T-helper 1 cell treated with Interleukin-12 subunit alpha and Interleukin-12 subunit beta and Interleukin-4 antibody, amounts not matched to agents 30 μg/mL and 1 μg/mL, for 36 hours (primary cell): ENCODE results near the gene ABL1.

ENCODE experiments used
- H3K27ac Mint-ChIP-seq: one replicate; pipeline ENCODE4 v1.8.0; 2021; ENCODE audit warnings: mild to moderate bottlenecking, mixed read lengths
- H3K27me3 Mint-ChIP-seq: one replicate; pipeline ENCODE4 v1.8.0; 2021; ENCODE audit warnings: low read depth, mixed read lengths
- H3K36me3 Mint-ChIP-seq: one replicate; pipeline ENCODE4 v1.8.0; 2021; ENCODE audit warnings: low read depth, mixed read lengths
- H3K4me1 Mint-ChIP-seq: one replicate; pipeline ENCODE4 v1.8.0; 2021; ENCODE audit warnings: low read depth, mixed read lengths
- H3K4me3 Mint-ChIP-seq: one replicate; pipeline ENCODE4 v1.8.0; 2021; ENCODE audit warnings: mild to moderate bottlenecking, moderate library complexity, mixed read lengths
- H3K9me3 Mint-ChIP-seq: one replicate; pipeline ENCODE4 v1.8.0; 2021; ENCODE audit warnings: mixed read lengths

ABL1 gene

DNA sequence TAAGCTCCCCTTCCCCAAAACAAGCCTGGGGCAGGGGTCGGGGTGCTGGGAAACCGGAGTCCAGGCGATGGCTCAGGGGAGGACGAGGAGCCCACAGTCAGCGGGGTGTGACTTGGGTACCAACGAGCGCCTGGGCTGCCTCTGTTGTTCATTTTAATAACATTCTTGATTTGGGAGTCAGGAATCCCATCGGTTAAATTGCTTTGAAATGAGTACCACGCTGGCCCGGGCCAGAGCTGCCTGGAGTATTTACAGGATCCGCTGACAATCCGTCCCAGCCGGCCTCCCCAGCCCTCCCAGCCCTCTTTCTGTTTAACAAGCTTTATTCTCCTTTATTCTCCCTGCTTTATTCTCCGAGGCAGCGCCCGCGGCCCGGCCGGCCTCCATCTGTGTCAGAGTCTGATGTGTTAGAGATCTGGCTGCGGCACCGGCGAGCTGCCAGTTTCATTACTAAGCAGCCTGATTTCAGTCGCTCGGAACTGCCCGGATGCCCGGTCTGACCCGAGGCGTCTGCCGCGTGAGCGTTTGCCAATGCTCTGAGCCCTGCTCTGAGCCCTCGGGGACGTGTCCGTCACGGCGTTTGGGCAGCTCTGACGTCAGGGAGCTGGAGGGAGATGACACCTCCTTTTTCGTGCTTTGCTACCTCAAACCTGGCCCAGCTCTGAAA is 78.0 kb downstream of the ABL1 start:
- Mint-ChIP-seq H3K9me3 (no peaks in the 10 kb centered on the region), H3K4me1 (no peaks in the 10 kb centered on the region), H3K27me3 (no peaks in the 10 kb centered on the region), H3K36me3 (no peaks in the 10 kb centered on the region), H3K27ac (no peak overlapping the region), H3K4me3 (no peak overlapping the region)

- Mint-ChIP-seq H3K27ac (no peak overlapping the region), H3K9me3 (no peaks in the 10 kb centered on the region), H3K36me3 (no peaks in the 10 kb centered on the region), H3K4me3 (no peak overlapping the region), H3K27me3 (no peaks in the 10 kb centered on the region), H3K4me1 (no peaks in the 10 kb centered on the region)
These were observed 78.8 kb downstream of the ABL1 start for GRCh38 chr9:130913599-130914416.

- H3K27ac Mint-ChIP-seq = no peak overlapping the region
- H3K27me3 Mint-ChIP-seq = no peaks in the 10 kb centered on the region
- no peaks in the 10 kb centered on the region for H3K9me3 Mint-ChIP-seq
- no peaks in the 10 kb centered on the region for H3K4me1 Mint-ChIP-seq
- H3K36me3 Mint-ChIP-seq = no peaks in the 10 kb centered on the region
- H3K4me3 Mint-ChIP-seq = no peak overlapping the region
These were observed 79.5 kb downstream of the ABL1 start for GRCh38 chr9:130914417-130915095.

DNA sequence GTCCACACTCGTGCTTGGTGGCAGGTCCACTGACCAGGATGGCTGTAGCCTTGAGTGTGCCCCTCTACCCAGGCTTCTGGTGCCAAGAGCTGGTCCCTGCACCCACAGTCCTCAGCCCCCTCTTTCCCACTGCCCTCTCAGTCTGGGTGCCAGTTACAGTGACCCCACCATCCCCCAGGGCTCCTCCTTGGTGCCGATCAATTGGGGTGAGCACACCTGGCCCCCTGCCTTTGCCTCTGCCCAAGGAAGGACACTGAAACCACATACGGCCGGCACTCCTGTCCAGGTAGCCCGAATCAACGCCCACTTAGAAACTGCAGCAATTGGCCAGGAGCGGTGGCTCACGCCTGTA is 80.0 kb downstream of the ABL1 start:
- Mint-ChIP-seq H3K36me3 (no peaks in the 10 kb centered on the region), H3K9me3 (no peaks in the 10 kb centered on the region), H3K27ac (no peak overlapping the region), H3K4me1 (no peaks in the 10 kb centered on the region), H3K4me3 (no peak overlapping the region), H3K27me3 (no peaks in the 10 kb centered on the region)

DNA sequence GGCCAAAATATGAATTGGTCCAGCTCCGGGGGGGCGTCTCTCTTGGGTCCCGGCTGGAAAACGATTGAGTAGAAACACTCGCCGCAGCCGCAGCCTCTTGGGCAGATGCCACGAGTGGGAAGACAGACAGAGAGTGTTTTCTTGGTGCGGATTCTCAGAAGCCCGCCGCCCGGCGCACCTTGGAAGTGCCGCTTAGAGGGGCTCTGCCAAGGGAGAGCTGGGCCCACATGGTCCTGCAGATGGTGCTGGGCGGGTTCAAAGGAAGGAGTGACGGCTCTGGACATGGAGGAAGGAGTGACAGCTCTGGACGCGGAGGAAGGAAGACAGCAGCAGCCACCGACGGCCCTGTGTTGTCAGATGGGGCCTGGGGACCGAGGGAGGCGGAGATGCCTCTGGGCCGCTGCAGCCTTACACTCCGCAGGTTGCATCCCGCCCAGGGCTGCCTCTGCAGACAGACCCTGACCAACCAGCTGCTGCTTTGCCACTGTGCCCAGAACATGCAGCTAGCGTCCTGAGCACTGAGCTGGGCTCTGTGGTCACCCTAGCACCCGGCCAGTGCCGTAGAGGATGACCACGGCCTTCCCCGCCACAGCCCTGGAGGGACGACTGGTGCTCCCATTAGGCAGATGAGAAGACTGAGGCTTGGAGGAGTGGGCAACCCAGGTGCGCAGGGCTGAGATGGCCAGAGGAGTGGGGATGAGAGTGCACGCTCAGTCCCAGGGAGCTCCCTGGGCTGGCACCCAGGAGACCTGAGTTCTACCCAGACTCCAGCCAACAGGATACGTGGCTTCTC is 82.3 kb downstream of the ABL1 start:
- no peaks in the 10 kb centered on the region for H3K9me3 Mint-ChIP-seq
- H3K4me1 Mint-ChIP-seq = no peaks in the 10 kb centered on the region
- no peak overlapping the region for H3K4me3 Mint-ChIP-seq
- no peaks in the 10 kb centered on the region for H3K27me3 Mint-ChIP-seq
- H3K27ac Mint-ChIP-seq = no peak overlapping the region
- no peaks in the 10 kb centered on the region for H3K36me3 Mint-ChIP-seq

- H3K4me1 Mint-ChIP-seq = no peaks in the 10 kb centered on the region
- no peak overlapping the region for H3K27ac Mint-ChIP-seq
- no peaks in the 10 kb centered on the region for H3K36me3 Mint-ChIP-seq
- no peak overlapping the region for H3K4me3 Mint-ChIP-seq
- H3K27me3 Mint-ChIP-seq = no peaks in the 10 kb centered on the region
- no peaks in the 10 kb centered on the region for H3K9me3 Mint-ChIP-seq
These were observed 83.2 kb downstream of the ABL1 start for GRCh38 chr9:130918101-130918825.

DNA sequence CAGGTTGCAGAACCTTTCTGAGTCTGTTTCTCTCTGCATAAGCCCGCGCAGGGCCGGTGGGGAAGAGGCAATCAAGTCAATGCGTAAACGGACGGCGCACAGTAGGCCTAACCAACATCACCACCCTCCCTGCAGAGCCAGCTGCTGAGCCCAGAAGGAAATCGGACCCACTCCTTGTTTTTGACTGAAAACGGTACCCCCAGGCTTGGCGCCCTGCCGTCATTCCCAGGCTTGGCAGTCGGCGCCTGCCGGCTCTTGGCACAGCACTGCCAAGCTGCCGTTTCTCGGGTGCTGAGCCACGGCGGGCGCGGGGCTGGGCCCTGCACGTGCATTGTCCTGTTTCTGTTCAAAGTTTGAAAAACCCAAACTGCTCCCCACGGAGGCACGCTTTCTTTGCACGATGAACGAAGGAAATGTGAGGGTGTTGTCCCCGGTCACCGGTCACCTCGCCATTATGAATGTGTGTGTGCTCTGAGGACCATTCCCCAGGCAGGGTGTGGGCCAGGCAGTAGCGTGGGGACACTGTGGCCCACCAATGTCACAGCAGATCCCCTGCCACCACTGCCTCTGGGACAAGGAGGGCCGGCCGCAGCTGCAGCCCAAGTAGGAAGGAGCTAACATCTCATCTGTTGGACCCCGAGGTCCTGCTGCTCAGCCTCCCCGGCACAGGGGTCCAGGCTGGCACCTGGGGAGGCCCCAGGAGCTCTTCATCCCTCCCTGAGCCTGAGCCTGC is 83.9 kb downstream of the ABL1 start:
- H3K9me3 Mint-ChIP-seq = no peaks in the 10 kb centered on the region
- H3K27me3 Mint-ChIP-seq = no peaks in the 10 kb centered on the region
- no peaks in the 10 kb centered on the region for H3K36me3 Mint-ChIP-seq
- H3K4me3 Mint-ChIP-seq = no peak overlapping the region
- no peaks in the 10 kb centered on the region for H3K4me1 Mint-ChIP-seq
- H3K27ac Mint-ChIP-seq = no peak overlapping the region

DNA sequence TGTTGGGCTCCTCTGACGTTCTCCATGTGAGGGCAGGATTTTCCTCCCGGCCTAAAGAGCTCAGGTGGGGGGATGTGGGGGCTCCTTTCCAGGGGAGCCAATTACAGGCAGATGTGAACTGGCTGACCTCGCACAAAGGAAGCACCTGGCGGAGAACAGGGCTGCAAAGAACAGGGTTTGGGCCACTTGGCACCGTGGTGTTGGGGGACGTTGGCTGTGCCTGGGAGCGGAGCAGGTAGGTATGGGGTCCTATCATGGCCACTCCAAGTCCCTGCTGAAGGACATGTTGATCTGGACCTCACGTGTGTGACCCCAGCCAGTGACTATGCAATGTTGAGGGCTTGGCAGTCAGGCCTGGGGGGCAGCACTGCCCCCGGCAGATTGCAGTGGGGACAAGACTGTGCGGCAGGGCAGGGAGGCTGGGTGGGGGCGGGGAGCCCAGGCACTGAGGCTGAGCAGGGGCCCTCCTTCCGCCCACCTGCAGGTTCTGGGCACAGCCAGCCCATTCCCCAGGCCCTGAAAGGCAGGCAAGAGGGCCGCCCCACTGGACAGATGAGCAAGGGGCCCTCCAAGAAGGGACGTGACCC is 84.6 kb downstream of the ABL1 start:
- Mint-ChIP-seq H3K9me3 (no peaks in the 10 kb centered on the region), H3K27ac (no peak overlapping the region), H3K4me1 (no peaks in the 10 kb centered on the region), H3K27me3 (no peaks in the 10 kb centered on the region), H3K4me3 (no peak overlapping the region), H3K36me3 (no peaks in the 10 kb centered on the region)

- no peak overlapping the region for H3K4me3 Mint-ChIP-seq
- no peaks in the 10 kb centered on the region for H3K4me1 Mint-ChIP-seq
- H3K27me3 Mint-ChIP-seq = no peaks in the 10 kb centered on the region
- no peaks in the 10 kb centered on the region for H3K36me3 Mint-ChIP-seq
- H3K9me3 Mint-ChIP-seq = no peaks in the 10 kb centered on the region
- H3K27ac Mint-ChIP-seq = no peak overlapping the region
These were observed 85.2 kb downstream of the ABL1 start for GRCh38 chr9:130920233-130920632.

- H3K9me3 Mint-ChIP-seq = no peaks in the 10 kb centered on the region
- no peaks in the 10 kb centered on the region for H3K4me1 Mint-ChIP-seq
- no peak overlapping the region for H3K4me3 Mint-ChIP-seq
- H3K27ac Mint-ChIP-seq = no peak overlapping the region
- no peaks in the 10 kb centered on the region for H3K36me3 Mint-ChIP-seq
- H3K27me3 Mint-ChIP-seq = no peaks in the 10 kb centered on the region
These were observed 85.8 kb downstream of the ABL1 start for GRCh38 chr9:130920762-130921299.

GRCh38 chr9:130921300-130921988 is 86.4 kb downstream of the ABL1 start:
- no peak overlapping the region for H3K27ac Mint-ChIP-seq
- no peaks in the 10 kb centered on the region for H3K9me3 Mint-ChIP-seq
- H3K27me3 Mint-ChIP-seq = no peaks in the 10 kb centered on the region
- no peaks in the 10 kb centered on the region for H3K36me3 Mint-ChIP-seq
- H3K4me1 Mint-ChIP-seq = no peaks in the 10 kb centered on the region
- no peak overlapping the region for H3K4me3 Mint-ChIP-seq

GRCh38 chr9:130921989-130922892 is 87.2 kb downstream of the ABL1 start:
- H3K4me3 Mint-ChIP-seq = no peak overlapping the region
- no peaks in the 10 kb centered on the region for H3K27me3 Mint-ChIP-seq
- no peaks in the 10 kb centered on the region for H3K9me3 Mint-ChIP-seq
- H3K4me1 Mint-ChIP-seq = no peaks in the 10 kb centered on the region
- H3K36me3 Mint-ChIP-seq = no peaks in the 10 kb centered on the region
- no peak overlapping the region for H3K27ac Mint-ChIP-seq
